Prostate gland (tissue), 2 donors: Measurements from ENCODE around the gene IGF1R. TPM values are rescaled to one million over a fixed set of nuclear protein-coding genes. Genes with fewer than 3 reads are reported as not detected.

Experiments
- DNase-seq: peaks from one replicate; pipeline ENCODE4 v3.0.0-alpha.2; 2019; ENCODE audit warnings: low spot score
- H3K27ac ChIP-seq, 2 donors: fragments of 200-600 bp; sonication (generic); 2 replicates each; pipeline ENCODE4 v1.5.1; 2017 to 2019
- H3K27me3 ChIP-seq: fragments of 200-600 bp; sonication (generic); replicated peaks from 2 replicates; pipeline ENCODE4 v1.5.1; 2019; ENCODE audit not compliant: insufficient read depth
- H3K36me3 ChIP-seq, 2 donors: fragments of 200-600 bp; sonication (generic); 1 replicate in 1 of 2; 2 replicates in 1 of 2; pipeline versions ENCODE4 v1.5.1 to v1.8.1; 2017 to 2019
- H3K4me1 ChIP-seq: fragments of 200-600 bp; sonication (generic); replicated peaks from 2 replicates; pipeline ENCODE4 v1.5.1; 2019
- H3K4me3 ChIP-seq, 2 donors: fragments of 200-600 bp; sonication (generic); 2 replicates each; pipeline ENCODE4 v1.5.1; 2017 to 2019
- H3K9me3 ChIP-seq: fragments of 200-600 bp; sonication (generic); 2 replicates; pipeline ENCODE4 v1.5.1; 2017
- POLR2A ChIP-seq: fragments of 450-650 bp; IDR thresholded peaks from one replicate; pipeline ENCODE4 v1.6.1; 2016; ENCODE audit warnings: antibody characterized with exemption, mild to moderate bottlenecking
- POLR2AphosphoS5 ChIP-seq: sonication (generic); formaldehyde crosslinking; IDR thresholded peaks from one replicate; pipeline ENCODE4 v1.6.1; 2017; ENCODE audit warnings: antibody characterized with exemption
- WGBS: methylation state at CpG from one replicate; pipeline ENCODE4 v1.1.5; 2018; 5-methylcytosine and 5-hydroxymethylcytosine counted together
- intact Hi-C: fragments of 100-400 bp; cut with DNase I; formaldehyde crosslinking; loops from one replicate; pipeline ENCODE4 v1.14.2; 2022
- total RNA-seq, 2 donors: library from RNA; depleted of rRNA; stranded (reverse); fragments of >200 nt; gene quantifications; one replicate each; pipeline ENCODE4 v1.1.0, GENCODE V29; 2016
- TF ChIP-seq, protein P1 (sequence below), 4 experiments: fragments of 200-600 bp in 2 of 4; fragments of 450-650 bp in 2 of 4; sonication (generic) in 2 of 4; IDR thresholded peaks; 1 replicate in 3 of 4; 2 replicates in 1 of 4; pipeline ENCODE4 v1.5.1; 2016 to 2019; ENCODE audit warnings: antibody characterized with exemption in 4 of 4, mild to moderate bottlenecking in 2 of 4, moderate library complexity in 2 of 4

IGF1R gene
- total RNA-seq, 2 donors from 2014 or later: 190 to 216 TPM

GRCh38 chr15:98663045-98663444 is 14.7 kb downstream of the IGF1R start:
- H3K9me3 ChIP-seq: no peaks in the 10 kb centered on the region
- H3K4me3 ChIP-seq: no peak overlapping the region
- DNase-seq: no peak
- 38% methylated on average over 6 of the region's 6 CpGs for WGBS
- TF ChIP-seq, protein P1, sequence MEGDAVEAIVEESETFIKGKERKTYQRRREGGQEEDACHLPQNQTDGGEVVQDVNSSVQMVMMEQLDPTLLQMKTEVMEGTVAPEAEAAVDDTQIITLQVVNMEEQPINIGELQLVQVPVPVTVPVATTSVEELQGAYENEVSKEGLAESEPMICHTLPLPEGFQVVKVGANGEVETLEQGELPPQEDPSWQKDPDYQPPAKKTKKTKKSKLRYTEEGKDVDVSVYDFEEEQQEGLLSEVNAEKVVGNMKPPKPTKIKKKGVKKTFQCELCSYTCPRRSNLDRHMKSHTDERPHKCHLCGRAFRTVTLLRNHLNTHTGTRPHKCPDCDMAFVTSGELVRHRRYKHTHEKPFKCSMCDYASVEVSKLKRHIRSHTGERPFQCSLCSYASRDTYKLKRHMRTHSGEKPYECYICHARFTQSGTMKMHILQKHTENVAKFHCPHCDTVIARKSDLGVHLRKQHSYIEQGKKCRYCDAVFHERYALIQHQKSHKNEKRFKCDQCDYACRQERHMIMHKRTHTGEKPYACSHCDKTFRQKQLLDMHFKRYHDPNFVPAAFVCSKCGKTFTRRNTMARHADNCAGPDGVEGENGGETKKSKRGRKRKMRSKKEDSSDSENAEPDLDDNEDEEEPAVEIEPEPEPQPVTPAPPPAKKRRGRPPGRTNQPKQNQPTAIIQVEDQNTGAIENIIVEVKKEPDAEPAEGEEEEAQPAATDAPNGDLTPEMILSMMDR (IDR thresholded peaks at IDR 0.05): no peak
- no peak for TF ChIP-seq POLR2A
- TF ChIP-seq POLR2AphosphoS5: no peak
- H3K27me3 ChIP-seq: no peaks in the 10 kb centered on the region
- H3K27ac ChIP-seq: no peak overlapping the region
- intact Hi-C loops: loop anchor here (10.0 kb wide), 1 partner anchor 62 kb away; no protein-coding TSS in a partner anchor
- H3K36me3 ChIP-seq: no peaks in the 10 kb centered on the region
- H3K4me1 ChIP-seq: peaks cover 26% of the 10 kb centered on the region

GRCh38 chr15:98663606-98664005 is 15.3 kb downstream of the IGF1R start:
- TF ChIP-seq POLR2A (no peak), POLR2AphosphoS5 (no peak)
- TF ChIP-seq, protein P1 (IDR thresholded peaks at IDR 0.05): no peak
- intact Hi-C loops: loop anchor here (10.0 kb wide), 1 partner anchor 61 kb away; no protein-coding TSS in a partner anchor
- no peak for DNase-seq
- WGBS: 47% methylated on average over 8 of the region's 8 CpGs
- Histone ChIP-seq H3K27me3 (no peaks in the 10 kb centered on the region), H3K4me1 (peaks cover 30% of the 10 kb centered on the region), H3K9me3 (no peaks in the 10 kb centered on the region), H3K4me3 (no peak overlapping the region), H3K27ac (no peak overlapping the region), H3K36me3 (no peaks in the 10 kb centered on the region)

DNA sequence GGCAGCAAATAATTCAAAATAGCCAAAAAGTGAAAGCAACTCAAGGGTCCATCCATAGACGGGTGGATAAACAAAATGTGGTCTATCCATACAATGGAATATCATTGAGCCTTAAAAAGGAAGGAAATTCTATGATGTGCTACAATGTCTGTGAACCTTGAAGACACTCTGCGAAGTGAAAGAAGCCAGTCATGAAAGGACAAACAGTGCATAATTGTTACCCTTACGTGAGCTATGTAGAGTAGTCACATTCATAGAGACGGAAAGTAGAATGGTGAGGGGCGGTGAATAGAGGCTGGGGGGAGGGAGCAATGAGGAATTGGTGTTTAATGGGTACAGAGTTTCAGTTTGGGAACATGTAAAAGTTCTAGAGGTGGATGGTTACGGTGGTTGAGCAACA is 18.1 kb downstream of the IGF1R start:
- no peak for DNase-seq
- no peak for TF ChIP-seq POLR2A
- TF ChIP-seq, protein P1 (IDR thresholded peaks at IDR 0.05): no peak
- no peak for TF ChIP-seq POLR2AphosphoS5
- intact Hi-C loops: loop anchor here (10.0 kb wide), 1 partner anchor 58 kb away; no protein-coding TSS in a partner anchor
- peaks cover 18% of the 10 kb centered on the region for H3K4me1 ChIP-seq
- WGBS: 92% methylated on average over 6 of the region's 6 CpGs
- H3K27ac ChIP-seq: no peak overlapping the region
- H3K4me3 ChIP-seq: no peak overlapping the region
- H3K36me3 ChIP-seq: no peaks in the 10 kb centered on the region
- no peaks in the 10 kb centered on the region for H3K9me3 ChIP-seq
- H3K27me3 ChIP-seq: no peaks in the 10 kb centered on the region

DNA sequence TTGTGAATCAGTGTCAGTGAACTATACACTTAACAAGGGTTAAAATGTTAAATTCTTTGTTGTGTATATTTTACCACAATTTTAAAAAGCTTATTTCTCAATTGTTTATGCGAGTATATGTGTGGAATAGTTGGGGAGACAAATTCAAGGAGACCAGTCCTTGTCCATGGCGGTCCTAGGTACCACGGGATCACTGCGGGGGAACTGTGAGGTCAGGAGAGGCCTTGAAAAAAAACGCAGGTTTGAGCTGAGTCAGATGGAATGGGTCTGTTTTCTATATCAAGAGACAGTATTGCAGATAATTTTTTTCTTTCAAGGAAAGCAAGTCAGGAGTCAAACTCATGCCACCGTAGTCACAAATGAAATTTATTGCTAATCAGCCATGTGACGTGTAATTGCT is 18.5 kb downstream of the IGF1R start:
- 78% methylated on average over 7 of the region's 7 CpGs for WGBS
- Histone ChIP-seq H3K4me3 (no peak overlapping the region), H3K4me1 (peaks cover 16% of the 10 kb centered on the region), H3K27ac (no peak overlapping the region), H3K36me3 (no peaks in the 10 kb centered on the region), H3K9me3 (no peaks in the 10 kb centered on the region), H3K27me3 (no peaks in the 10 kb centered on the region)
- DNase-seq: no peak
- intact Hi-C loops: loop anchor here (10.0 kb wide), 1 partner anchor 58 kb away; no protein-coding TSS in a partner anchor
- no peak for TF ChIP-seq POLR2A
- TF ChIP-seq, protein P1 (IDR thresholded peaks at IDR 0.05): no peak
- TF ChIP-seq POLR2AphosphoS5: no peak

DNA sequence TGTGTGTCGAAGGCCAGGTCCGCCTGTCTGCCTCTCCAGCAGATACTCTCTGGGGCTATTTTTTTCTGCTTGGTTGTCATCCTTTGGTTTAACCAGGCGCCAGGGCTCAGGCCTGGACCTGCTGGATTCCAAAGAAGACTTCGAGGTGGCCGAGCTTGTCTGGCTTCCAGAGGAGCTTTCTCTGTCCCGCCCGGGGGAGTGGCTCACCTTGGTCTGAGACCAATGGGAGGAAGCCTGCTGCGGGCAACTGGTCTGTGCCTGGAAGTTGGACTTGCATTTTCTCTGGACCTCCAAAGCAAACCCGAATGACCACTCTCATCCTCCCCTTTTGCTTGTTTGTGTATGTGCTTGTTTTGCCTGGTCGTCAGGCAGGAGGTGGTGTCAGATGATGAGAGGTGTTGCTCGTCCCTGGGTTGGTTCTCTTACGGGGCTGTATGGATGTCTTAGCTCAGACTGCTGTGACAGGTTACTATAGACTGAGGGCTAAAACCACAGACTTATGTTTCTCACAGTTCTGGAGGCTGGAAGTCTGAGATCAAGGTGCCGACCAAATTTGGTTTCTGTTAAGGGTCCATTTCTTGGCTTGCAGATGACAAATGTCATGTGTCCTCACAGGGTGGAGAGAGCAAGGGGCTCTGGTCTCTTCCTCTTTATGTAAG is 19.3 kb downstream of the IGF1R start:
- intact Hi-C loops: loop anchor here (10.0 kb wide), 1 partner anchor 57 kb away; no protein-coding TSS in a partner anchor
- Histone ChIP-seq H3K27ac (no peak overlapping the region), H3K4me1 (peaks cover 16% of the 10 kb centered on the region), H3K9me3 (no peaks in the 10 kb centered on the region), H3K4me3 (no peak overlapping the region), H3K36me3 (no peaks in the 10 kb centered on the region), H3K27me3 (no peaks in the 10 kb centered on the region)
- WGBS: 56% methylated on average over 13 of the region's 13 CpGs
- TF ChIP-seq POLR2AphosphoS5 (peak; percentile 11), POLR2A (no peak)
- TF ChIP-seq, protein P1 (IDR thresholded peaks at IDR 0.05): no peak
- peak; percentile 63 for DNase-seq
